Epithelial cell of esophagus (primary cell): ENCODE results near the gene MMP28.
A peak's percentile ranks its signal among the peaks of the same experiment; 100 is the strongest.

Source experiments
- DNase-seq: peaks from one replicate; pipeline ENCODE4 v3.0.0; 2010; ENCODE audit warnings: low read depth
- H3K4me3 ChIP-seq: 2 replicates; pipeline ENCODE4 v1.5.1; 2011; ENCODE audit warnings: mild to moderate bottlenecking, low read length, control low read depth
- CTCF ChIP-seq: IDR thresholded peaks from 2 replicates; pipeline ENCODE4 v1.5.1; 2011; ENCODE audit warnings: low read depth, mild to moderate bottlenecking, low read length, control low read depth, inconsistent platforms; ENCODE audit not compliant: insufficient read depth; ENCODE audit errors: missing control alignments

The MMP28 gene

GRCh38 chr17:35731917-35732805, 63.3 kb downstream of the MMP28 start:
- H3K4me3 ChIP-seq = peak overlapping the region; percentile 34
- DNase-seq = no peak
- TF ChIP-seq CTCF = no peak

- no peak for TF ChIP-seq CTCF
- DNase-seq = peak; percentile 39
- H3K4me3 ChIP-seq = peak within 1 kb of the TSS; percentile 34
Observed at GRCh38 chr17:35731239-35731916, 64.1 kb downstream of the MMP28 start, which contains the start of gene RASL10B. RASL10B (plus strand) TSS chr17:35731639; CDS start chr17:35735185, 3,546 bp downstream.

- no peak for TF ChIP-seq CTCF
Observed at GRCh38 chr17:35730400-35731005, 64.9 kb downstream of the MMP28 start.

GRCh38 chr17:35729405-35729833, 66.0 kb downstream of the MMP28 start:
- H3K4me3 ChIP-seq = no peak overlapping the region
- DNase-seq = no peak
- TF ChIP-seq CTCF = no peak

More at GRCh38 chr17:35730400-35731005, 64.9 kb downstream of the MMP28 start:
- DNase-seq = no peak
- no peak overlapping the region for H3K4me3 ChIP-seq

GRCh38 chr17:35728551-35728950, 66.9 kb downstream of the MMP28 start:
- no peak for DNase-seq
- TF ChIP-seq CTCF = no peak
- no peak overlapping the region for H3K4me3 ChIP-seq

GRCh38 chr17:35727635-35728034, 67.8 kb downstream of the MMP28 start:
- H3K4me3 ChIP-seq = no peak overlapping the region
- no peak for DNase-seq
- no peak for TF ChIP-seq CTCF
